Esophagus mucosa (tissue), 1 donor: ENCODE results near the gene TMEM232. TPM values are rescaled to one million over a fixed set of nuclear protein-coding genes. Genes with fewer than 3 reads are reported as not detected.
"Not testable (repeated sequence)": the region's sequence is repeated elsewhere in the genome, so short reads cannot be mapped to it uniquely, and the experiment has no call there.

Experiments
- ATAC-seq: fragments of 200-7000 bp; cut with Tn5 transposase; one replicate; pipeline ENCODE4 v1.9.1; 2020
- total RNA-seq: library from RNA; stranded (reverse); gene quantifications from one replicate; pipeline ENCODE4 v1.2.4, GENCODE V29; 2023
- donor health status: DM: yes; HTN: yes; CAD: no.

TMEM232 gene
- total RNA-seq, 1 donor from 2014 or later, result 0.56 TPM

GRCh38 chr5:110618941-110619340 is 107.5 kb downstream of the TMEM232 start:
- ATAC-seq, result no peak

- no peak for ATAC-seq
These were observed 110.5 kb downstream of the TMEM232 start for GRCh38 chr5:110616009-110616408.

DNA sequence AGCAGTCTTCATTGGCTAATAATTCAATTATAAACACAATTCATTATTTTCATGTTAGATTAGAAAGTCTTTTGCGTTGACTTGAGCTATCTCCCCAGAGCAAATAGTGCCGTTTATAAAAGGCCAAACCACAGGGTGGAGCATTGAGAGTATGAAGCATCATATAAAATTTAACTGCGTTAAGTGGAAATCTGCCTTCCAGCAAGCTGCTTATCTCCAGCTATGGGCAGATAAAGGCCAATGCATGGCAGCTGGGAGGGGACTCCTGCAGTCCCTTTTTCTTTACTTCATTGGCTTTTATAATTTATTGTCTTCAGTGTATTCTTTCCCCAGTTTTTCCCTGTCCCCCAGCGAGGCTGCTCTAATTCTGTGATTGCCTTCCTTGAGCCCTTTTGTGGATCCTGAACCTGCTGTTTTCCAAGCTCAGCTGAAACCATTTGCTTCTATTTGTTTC is 113.7 kb downstream of the TMEM232 start:
- ATAC-seq, result no peak

DNA sequence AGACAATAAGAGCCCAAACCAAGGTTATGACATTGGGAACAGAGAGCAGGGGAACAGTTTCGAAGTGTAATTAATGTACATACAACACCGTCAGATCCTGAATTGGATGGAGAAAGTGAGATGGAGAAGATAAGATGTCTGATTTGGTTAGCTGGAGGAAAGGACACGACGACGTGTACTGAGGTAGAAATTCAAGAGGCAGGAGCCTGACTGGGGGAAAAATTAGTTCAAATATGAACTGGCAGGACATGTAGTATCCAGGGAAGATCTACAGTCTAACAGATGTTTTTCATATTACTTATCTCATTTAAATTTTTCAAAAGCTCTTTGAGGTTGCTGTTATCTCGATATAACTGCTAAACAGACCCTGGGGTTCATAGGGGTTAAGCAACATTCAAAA is 114.7 kb downstream of the TMEM232 start:
- ATAC-seq, result no peak

- ATAC-seq, result no peak
These were observed 131.6 kb downstream of the TMEM232 start for GRCh38 chr5:110594866-110595265.

GRCh38 chr5:110590187-110590586 is 136.3 kb downstream of the TMEM232 start:
- ATAC-seq, result no peak

- no peak for ATAC-seq
These were observed 138.0 kb downstream of the TMEM232 start for GRCh38 chr5:110588286-110588980.

GRCh38 chr5:110580625-110581024 is 145.8 kb downstream of the TMEM232 start:
- ATAC-seq, result no peak

DNA sequence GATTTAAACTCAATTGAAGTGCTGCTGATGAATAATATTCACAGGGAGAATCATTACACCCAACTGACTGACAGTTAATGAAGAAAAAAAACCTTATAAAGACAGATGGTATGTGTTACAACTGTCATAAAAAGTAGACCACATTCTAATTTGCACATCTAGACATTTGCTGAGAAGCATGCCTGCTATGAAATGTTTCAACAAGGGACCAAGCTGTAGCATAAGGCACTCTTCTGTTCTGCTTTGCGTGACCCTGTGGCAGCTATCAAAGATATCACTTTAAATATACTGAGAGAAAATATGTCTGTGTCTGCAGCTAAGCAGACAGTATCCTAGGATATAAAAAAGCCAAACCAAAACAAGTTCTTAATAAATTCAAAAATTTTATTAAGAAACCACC is 153.7 kb downstream of the TMEM232 start:
- no peak for ATAC-seq

DNA sequence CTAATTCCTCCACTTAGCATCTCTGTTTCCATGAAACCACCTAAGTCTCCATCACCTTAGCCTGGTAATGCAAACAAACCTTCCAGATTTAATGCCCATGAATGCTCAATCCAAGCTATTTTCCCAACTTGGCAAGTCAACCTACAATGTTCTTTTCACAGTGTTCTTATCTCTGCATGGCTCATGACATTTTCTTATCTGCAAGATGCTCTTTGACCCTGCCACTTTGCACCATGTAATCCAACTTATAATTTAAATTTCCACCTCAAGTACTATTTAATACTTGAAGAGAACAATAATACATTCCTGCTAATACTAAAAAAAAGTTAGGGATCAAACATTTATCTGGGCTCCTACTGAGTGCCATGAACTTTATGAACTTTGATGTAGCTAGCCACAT is 164.3 kb downstream of the TMEM232 start:
- ATAC-seq, result no peak

GRCh38 chr5:110561510-110561909 is 165.0 kb downstream of the TMEM232 start:
- no peak for ATAC-seq

- no peak for ATAC-seq
These were observed 177.2 kb downstream of the TMEM232 start for GRCh38 chr5:110549301-110549700.

- ATAC-seq, result no peak
These were observed 178.3 kb downstream of the TMEM232 start for GRCh38 chr5:110548171-110548570.

GRCh38 chr5:110547495-110547894 is 179.0 kb downstream of the TMEM232 start:
- ATAC-seq, result no peak

- no peak for ATAC-seq
These were observed 180.8 kb downstream of the TMEM232 start for GRCh38 chr5:110545716-110546115.

DNA sequence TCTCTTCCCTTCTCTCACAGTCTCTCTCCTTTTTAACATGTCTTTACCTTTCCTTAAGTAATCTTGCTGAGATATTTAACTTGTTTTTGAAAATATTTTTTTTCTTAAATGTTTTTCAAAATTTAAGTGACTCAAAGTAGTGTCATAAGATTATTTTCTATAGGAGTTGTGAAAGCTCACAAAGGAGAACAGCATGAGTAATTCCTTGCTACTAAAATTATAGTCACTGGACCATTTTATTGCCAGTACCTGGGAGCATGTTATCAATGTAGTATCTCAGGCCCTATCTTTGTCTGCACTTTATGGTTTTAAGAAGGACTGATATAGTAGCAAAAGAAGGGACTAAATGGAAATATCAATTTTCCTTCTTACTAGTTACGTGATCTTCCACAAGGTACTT is 181.9 kb downstream of the TMEM232 start:
- ATAC-seq, result no peak

DNA sequence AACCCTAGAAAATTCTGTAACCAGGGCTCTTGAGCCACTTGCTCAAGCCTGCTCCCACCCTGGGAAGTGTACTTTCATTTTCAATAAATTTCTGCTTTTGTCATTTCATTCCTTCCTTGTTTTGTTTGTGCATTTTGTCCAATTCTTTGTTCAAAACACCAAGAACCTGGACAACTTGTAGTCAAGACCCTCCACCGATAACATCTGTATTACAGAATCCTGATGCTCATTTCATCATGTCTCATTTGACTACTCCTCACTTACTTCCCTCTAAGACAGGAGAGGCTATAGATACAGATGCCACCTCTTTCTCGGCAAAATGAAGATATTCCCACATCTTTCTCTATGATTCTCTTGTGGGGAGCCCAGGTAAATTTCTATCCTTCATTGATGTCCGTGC is 183.5 kb downstream of the TMEM232 start:
- ATAC-seq, result no peak

DNA sequence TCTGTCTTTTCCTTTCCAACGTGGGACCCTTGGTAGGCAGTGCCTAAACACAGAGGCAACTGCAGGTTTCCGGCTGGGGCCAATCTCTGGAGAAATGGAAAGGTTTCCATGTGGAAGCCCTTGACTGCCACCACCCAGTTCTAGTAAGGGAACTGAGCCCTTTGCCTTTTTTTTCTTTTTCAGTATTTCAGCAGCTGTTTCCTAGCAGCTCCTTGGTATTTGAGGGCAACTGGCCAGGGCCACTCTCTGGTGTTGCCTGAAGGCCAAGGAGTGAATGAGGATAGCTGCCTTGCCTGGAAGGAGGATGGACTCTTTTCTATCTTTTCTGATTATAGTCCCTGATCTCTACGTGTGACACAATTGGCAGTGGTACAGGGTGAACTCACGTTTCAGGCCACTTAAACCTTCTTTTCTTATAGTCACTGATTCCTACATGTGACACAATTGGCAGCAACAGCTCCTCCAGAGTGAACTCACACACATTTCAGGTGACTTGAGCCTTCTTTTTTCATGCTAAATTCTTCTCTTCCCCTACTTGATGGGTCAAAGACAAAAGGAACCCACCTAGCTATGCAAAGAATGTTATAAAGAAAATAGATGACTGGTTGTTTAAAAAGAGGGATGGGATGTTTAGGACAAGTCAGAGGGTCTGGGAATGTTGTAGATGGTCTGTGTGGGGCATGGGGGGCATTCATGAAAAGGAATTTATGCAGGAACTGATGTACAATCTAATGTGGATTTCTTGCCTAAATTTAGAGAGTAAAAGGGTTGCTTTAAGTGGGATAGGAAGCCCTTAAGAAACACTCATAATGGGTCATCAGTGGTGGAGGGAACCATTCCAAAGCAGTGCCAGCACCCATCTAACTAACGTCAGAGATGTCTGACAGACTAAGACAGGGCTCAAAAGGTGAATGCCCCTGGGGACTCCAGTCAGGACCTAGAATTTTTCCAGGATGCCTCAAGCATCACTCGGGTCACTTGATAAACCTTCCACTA is 190.1 kb downstream of the TMEM232 start:
- ATAC-seq, result no peak

DNA sequence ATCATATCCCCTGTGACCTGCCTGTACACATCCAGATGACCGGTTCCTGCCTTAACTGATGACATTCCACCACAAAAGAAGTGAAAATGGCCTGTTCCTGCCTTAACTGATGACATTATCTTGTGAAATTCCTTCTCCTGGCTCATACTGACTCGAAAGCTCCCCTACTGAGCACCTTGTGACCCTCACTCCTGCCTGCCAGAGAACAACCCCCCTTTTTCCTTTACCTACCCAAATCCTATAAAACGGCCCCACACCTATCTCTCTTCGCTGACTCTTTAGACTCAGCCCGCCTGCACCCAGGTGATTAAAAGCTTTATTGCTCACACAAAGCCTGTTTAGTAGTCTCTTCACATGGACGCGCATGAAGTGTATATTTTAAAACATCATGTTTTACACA is 191.3 kb downstream of the TMEM232 start:
- not testable (repeated sequence) for ATAC-seq

DNA sequence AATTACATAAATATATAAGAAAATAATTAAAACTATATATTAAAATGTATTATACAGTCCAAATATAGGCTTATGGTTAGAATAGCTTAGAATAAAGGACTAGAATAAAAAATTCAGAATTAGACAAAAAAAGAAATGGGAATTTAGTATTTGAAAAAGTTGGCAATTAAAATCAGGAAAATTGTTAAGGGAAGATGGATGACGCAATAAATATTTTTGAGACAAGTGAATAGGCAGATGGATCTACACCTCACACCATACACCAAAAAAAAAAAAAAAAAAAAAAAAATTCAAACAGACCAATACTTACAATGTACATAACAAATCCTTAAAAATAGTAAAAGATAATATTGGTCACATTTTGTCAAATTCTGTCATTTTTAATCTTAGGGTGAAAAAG is 200.7 kb downstream of the TMEM232 start:
- no peak for ATAC-seq

GRCh38 chr5:110517396-110517795 is 209.1 kb downstream of the TMEM232 start:
- ATAC-seq, result no peak

GRCh38 chr5:110514030-110514429 is 212.4 kb downstream of the TMEM232 start:
- ATAC-seq, result no peak

DNA sequence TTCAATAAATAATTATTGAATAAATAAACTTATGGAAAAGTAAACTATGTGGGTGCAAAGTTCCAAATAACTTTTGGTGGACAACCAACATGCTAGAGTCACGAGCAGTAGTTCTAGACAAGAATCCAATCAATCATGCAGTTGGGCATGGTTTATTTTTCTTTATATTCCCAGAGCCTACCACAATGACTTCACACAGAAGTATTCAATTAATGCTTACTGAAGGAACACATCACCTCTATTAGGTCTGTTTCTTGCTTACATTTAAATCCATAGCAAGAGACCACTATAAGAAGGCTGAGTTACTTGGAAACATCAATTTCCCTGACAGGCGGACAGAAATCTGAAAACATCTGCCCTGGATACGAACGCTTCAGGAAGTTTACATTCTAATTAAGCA is 214.2 kb downstream of the TMEM232 start:
- ATAC-seq, result no peak

GRCh38 chr5:110510146-110510545 is 216.3 kb downstream of the TMEM232 start:
- ATAC-seq, result no peak
